ENCODE results near the gene ASPG.

DNA sequence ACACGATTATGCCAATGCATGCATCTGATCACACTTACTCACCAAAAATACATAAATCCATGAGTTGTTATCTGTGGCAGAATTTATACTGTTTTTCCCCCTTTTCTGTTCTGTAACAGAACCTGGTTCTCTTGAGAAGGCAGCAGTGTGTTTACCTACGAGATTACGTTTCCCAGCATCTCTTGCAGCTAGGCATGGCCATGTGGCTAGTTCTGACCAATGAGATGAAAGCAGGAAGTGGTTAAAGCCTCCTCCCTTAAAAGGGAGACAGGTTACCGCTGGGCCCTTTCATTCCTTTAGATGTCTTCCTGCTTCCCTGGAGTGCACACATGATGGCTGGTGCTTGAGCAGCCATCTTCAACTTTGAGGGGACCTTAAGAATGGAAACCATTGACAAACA is 11.7 kb upstream of the ASPG start:
- TF ChIP-seq, protein P1, sequence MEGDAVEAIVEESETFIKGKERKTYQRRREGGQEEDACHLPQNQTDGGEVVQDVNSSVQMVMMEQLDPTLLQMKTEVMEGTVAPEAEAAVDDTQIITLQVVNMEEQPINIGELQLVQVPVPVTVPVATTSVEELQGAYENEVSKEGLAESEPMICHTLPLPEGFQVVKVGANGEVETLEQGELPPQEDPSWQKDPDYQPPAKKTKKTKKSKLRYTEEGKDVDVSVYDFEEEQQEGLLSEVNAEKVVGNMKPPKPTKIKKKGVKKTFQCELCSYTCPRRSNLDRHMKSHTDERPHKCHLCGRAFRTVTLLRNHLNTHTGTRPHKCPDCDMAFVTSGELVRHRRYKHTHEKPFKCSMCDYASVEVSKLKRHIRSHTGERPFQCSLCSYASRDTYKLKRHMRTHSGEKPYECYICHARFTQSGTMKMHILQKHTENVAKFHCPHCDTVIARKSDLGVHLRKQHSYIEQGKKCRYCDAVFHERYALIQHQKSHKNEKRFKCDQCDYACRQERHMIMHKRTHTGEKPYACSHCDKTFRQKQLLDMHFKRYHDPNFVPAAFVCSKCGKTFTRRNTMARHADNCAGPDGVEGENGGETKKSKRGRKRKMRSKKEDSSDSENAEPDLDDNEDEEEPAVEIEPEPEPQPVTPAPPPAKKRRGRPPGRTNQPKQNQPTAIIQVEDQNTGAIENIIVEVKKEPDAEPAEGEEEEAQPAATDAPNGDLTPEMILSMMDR (IDR thresholded peaks at IDR 0.05; ENCODE audit: poor library complexity): no peak
- TF ChIP-seq EZH2 (IDR thresholded peaks at IDR 0.05; ENCODE audit: borderline replicate concordance): no peak

All from hepatocyte (in vitro differentiated cells).